Femur (tissue), 1 donor: ENCODE data around the gene PANK1.

Source experiments
- DNase-seq: peaks from one replicate; pipeline ENCODE4 v3.0.0-alpha.2; 2017

Gene PANK1

GRCh38 chr10:89615112-89615511, 29.9 kb downstream of the PANK1 start:
- DNase-seq = no peak

DNA sequence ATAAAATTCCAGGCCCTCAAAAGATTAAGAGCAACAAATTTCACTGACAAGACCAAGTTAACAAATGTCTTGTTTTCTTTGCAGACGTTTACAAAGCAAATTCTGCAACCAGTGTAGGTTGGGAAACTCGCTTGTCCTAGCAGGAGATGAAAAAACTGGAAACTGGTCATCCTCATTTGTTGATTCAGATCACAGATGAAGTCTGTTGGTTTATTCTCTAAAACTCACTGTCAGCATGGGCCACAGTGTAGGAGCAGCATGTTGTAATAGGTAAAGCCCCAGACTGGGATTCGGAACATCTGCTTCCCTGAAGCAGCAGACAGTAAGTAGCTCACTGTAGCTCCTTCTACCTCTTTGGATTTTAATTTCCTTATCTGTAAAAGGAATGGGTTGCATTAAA, 31.5 kb downstream of the PANK1 start:
- DNase-seq = no peak

GRCh38 chr10:89611282-89611681, 33.8 kb downstream of the PANK1 start:
- DNase-seq = no peak

GRCh38 chr10:89609833-89610346, 35.2 kb downstream of the PANK1 start:
- DNase-seq = no peak

DNA sequence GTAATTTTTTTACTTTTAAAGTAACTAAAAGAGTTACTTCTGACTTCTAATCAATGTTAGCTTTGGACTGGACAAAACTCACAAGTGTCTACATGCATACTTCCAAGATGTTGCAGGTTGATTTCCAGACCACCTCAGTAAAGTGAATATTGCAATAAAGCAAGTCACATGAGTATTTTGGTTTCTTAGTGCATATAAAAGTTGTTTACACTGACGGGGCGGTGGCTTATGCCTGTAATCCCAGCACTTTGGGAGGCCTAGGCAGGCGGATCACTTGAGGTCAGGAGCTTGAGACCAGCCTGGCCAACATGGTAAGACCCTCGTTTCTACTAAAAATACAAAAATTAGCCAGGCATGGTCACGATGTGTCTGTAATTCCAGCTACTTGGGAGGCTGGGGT, 40.8 kb downstream of the PANK1 start:
- no peak for DNase-seq

DNA sequence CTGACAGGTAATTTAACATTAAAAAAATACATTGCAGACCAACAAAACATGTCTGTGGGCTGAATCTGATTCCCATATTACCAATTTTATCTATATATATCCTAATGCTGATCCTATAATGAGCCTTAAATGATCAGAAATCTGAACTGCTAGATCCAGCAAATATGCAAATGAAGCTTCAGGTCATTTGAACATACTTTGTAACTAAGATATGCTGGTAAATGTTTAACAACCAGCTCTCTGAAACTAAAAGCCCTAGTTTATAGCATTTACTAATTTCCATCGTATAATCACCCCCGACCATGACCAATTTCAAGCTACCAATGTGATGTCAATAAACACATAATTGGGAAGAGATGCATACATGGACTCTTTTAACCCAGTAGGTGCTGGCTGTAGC, 42.1 kb downstream of the PANK1 start:
- no peak for DNase-seq

- no peak for DNase-seq
Measured at GRCh38 chr10:89601728-89602361, 43.2 kb downstream of the PANK1 start.

GRCh38 chr10:89600041-89600440, 45.0 kb downstream of the PANK1 start:
- DNase-seq = no peak

DNA sequence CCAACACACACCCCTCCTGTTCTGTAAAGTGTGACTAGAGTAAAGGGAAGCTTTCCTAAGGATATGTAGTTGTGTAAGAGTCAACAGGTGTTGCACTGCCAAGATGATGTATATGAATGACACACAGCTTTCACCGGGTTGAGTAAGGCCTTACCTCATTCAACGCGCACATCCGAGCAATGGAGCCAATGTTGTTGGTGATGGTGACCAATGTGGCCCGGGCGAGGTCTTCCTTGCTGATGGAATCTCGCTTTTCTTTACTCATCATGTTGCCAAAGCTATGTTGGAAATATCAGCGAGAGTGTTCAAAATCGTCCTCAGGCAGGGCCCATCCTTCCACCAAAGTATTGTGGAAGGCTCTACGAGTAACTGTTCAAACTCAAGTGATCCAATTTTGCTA, 52.0 kb downstream of the PANK1 start:
- DNase-seq = no peak

- no peak for DNase-seq
Measured at GRCh38 chr10:89592539-89592938, 52.5 kb downstream of the PANK1 start.

GRCh38 chr10:89591796-89592271, 53.2 kb downstream of the PANK1 start:
- no peak for DNase-seq

DNA sequence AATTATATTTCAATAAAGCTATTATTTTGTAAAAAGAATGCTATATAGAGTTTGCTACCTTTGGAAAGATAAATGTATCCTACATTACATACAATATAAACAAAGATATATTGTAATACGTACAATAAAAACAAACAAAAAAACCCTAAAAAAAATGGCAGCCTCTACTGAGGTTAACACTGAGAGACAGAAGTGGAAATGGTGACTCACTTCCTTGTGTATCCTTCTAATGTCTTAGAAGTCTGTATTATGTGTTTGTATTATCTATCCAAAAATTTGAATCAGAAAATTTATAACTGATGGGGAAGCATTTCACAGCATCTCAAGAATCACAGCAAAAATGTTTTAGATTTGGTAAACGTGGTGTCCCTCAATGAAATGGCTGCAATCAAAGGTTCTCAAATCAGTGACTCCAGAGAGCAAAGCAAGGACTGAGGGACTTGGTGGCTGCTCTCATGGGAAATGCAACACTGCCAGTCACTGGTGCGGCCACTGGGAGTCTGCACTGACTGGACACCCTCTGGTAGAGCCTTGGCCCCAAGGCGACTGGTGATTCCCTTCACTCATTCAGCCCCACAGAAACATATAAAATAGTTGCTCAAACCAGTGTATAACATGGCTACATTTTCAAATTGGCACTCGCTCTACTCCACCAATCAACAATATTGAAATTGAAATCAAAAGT, 53.8 kb downstream of the PANK1 start:
- no peak for DNase-seq

DNA sequence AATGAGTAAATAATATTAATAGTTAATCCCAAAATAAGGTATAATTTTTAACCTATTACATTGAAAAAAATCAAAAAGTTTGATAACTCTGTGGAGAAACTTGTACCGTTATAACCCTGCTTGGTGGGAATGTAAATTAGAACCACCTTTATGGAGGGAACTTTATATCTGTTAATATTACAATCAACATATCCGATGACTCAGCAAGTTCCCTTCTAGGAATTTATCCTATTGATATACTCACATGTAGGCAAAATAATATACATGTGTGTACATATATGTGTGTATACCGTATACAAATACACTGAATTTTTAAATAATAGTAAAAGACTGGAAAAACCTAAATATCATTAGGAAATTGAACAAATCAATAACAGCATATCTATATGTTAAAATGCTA, 54.7 kb downstream of the PANK1 start:
- DNase-seq = no peak

DNA sequence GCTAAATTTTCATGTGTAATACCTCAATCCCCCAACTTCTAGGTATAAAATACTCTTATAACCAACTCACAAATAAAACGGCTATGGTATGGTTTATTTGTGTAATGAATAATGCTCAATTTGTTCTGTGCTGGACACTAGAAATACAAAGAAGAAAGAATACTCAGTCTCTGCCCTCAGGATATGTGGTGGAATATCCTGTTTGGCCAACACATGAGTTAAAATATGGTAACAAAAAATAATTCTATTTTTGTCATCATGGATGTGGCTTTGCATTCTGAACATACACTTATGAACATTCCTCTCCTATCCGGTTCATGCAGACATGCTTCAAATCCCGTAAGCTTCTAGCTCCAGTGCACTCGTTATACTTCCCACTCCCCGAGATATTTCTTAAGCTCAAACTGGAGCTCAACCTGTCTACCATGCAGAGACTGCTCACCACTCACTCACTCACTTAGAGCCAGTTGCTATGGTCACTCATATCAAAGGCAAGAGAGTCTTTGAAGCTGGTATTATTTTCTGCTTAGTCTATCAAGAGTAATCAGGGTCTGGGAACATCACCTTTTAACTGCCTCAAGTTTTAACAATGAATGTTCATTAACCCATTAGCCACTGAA, 55.8 kb downstream of the PANK1 start:
- no peak for DNase-seq

GRCh38 chr10:89588671-89589070, 56.4 kb downstream of the PANK1 start:
- DNase-seq = no peak

DNA sequence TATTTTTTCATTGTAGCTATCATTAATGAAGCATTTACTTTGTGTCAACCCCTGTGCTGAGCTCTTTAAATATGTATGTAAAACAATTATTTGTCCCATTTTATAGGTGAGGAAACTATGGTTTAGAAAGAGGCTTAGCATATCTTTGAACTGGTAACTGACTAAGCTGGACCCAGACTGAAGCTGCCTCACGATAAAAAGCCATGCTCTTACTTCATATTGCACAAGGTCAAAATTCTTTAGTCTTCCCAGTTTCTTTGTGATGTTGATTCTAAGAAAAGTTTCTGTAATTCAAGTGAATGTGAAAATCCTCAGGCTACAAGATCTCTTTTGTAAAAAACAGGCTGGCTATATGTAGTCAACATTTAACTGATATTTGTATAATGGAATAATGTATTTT, 63.0 kb downstream of the PANK1 start:
- no peak for DNase-seq

GRCh38 chr10:89580243-89580642, 64.8 kb downstream of the PANK1 start:
- DNase-seq = no peak

GRCh38 chr10:89576696-89577095, 68.3 kb downstream of the PANK1 start:
- no peak for DNase-seq

GRCh38 chr10:89576022-89576421, 69.0 kb downstream of the PANK1 start:
- DNase-seq = no peak

GRCh38 chr10:89575031-89575430, 70.0 kb downstream of the PANK1 start:
- DNase-seq = no peak

- no peak for DNase-seq
Measured at GRCh38 chr10:89574368-89574767, 70.7 kb downstream of the PANK1 start.

- DNase-seq = no peak
Measured at GRCh38 chr10:89567576-89568245, 77.3 kb downstream of the PANK1 start.

DNA sequence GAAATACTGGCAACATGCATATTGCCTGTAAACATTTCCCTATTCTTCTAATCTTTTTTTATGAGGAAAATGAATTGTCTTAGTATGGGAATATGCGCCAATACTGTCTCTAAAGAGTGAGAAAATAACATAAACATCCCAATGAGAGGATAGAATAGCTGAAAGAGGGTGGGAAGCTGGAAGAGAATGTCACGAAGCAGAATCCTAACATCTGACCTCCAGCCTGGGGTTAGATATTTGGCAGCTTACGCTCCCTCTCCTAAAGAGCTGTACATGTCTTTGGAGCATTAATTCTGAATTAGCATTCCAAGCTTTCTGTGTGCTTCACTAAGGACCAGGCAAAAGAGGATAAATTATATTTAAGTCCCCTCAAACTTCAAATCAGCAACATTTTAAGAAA, 78.0 kb downstream of the PANK1 start:
- peak; percentile 35 for DNase-seq
